H1 (cell line): ENCODE measurements around the gene TLK1. TPM values are rescaled to one million over a fixed set of nuclear protein-coding genes. Genes with fewer than 3 reads are reported as not detected.
A peak's percentile ranks its signal among the peaks of the same experiment; 100 is the strongest.

ENCODE experiments used
- ATF3 ChIP-seq: IDR thresholded peaks from 2 replicates; pipeline ENCODE4 v1.6.1; 2011; ENCODE audit warnings: low read depth, mild to moderate bottlenecking, low read length; ENCODE audit not compliant: insufficient read depth
- CTBP2 ChIP-seq: IDR thresholded peaks from 2 replicates; pipeline ENCODE4 v1.7.0; 2011; ENCODE audit warnings: borderline replicate concordance, mild to moderate bottlenecking, moderate library complexity, mixed read lengths, low read length; ENCODE audit not compliant: insufficient read depth, insufficient read length
- EGR1 ChIP-seq: IDR thresholded peaks from 2 replicates; pipeline ENCODE4 v1.6.1; 2011; ENCODE audit warnings: low read depth, low read length, borderline replicate concordance
- KDM4A ChIP-seq: IDR thresholded peaks from one replicate; pipeline ENCODE4 v1.7.1; 2012; ENCODE audit warnings: low read depth, mild to moderate bottlenecking, moderate library complexity, low read length, inconsistent platforms; ENCODE audit not compliant: severe bottlenecking
- NANOG ChIP-seq: IDR thresholded peaks from 2 replicates; pipeline ENCODE4 v1.6.1; 2011; ENCODE audit warnings: low read length, low read depth, mild to moderate bottlenecking, inconsistent platforms; ENCODE audit not compliant: insufficient read depth, poor library complexity, severe bottlenecking
- POLR2AphosphoS5 ChIP-seq: IDR thresholded peaks from 2 replicates; pipeline ENCODE4 v1.6.1; 2011; ENCODE audit warnings: low read depth, low read length
- POU5F1 ChIP-seq: IDR thresholded peaks from 2 replicates; pipeline ENCODE4 v1.6.1; 2011; ENCODE audit warnings: low read depth, mild to moderate bottlenecking, low read length, moderate library complexity
- SIN3A ChIP-seq, 2 experiments: IDR thresholded peaks in 1 of 2; conservative IDR thresholded peaks in 1 of 2; 2 replicates each; pipeline ENCODE4 v1.6.1; 2011 to 2012; ENCODE audit warnings: low read length in 2 of 2, improper control_type of control experiment in 1 of 2, low read depth in 1 of 2, mild to moderate bottlenecking in 1 of 2
- SP2 ChIP-seq: IDR thresholded peaks from 2 replicates; pipeline ENCODE4 v1.6.1; 2012; ENCODE audit warnings: mild to moderate bottlenecking, low read length, inconsistent platforms
- SUZ12 ChIP-seq: fragments of 200-600 bp; sonication (generic); IDR thresholded peaks from 2 replicates; pipeline ENCODE4 v1.6.1; 2012; ENCODE audit warnings: mild to moderate bottlenecking, inconsistent platforms, low read length, moderate library complexity, mixed read lengths
- TAF7 ChIP-seq: optimal IDR thresholded peaks from 2 replicates; pipeline ENCODE3; 2011; ENCODE audit warnings: low read depth, mild to moderate bottlenecking, inconsistent platforms, low read length, moderate library complexity, borderline replicate concordance
- TEAD4 ChIP-seq: IDR thresholded peaks from 2 replicates; pipeline ENCODE4 v1.6.1; 2012; ENCODE audit warnings: low read depth, low read length, inconsistent platforms, mixed read lengths
- polyA plus RNA-seq, 7 experiments: library from polyadenylated mRNA; depleted of rRNA in 3 of 7; stranded (reverse) in 5 of 7; unstranded in 2 of 7; fragments of >200 nt in 5 of 7; fragments of 200-250 nt in 2 of 7; gene quantifications; 1 replicate in 5 of 7; 2 replicates in 1 of 7; 4 replicates in 1 of 7; pipeline versions ENCODE4 v1.2.1 to v1.2.3, GENCODE V29; 2011 to 2013; ENCODE audit warnings: missing spikeins in 2 of 7, mixed read lengths in 2 of 7
- total RNA-seq: library from RNA; stranded (reverse); fragmentation: NEBNext Ultra II Directional; extraction: Animal tissue kit (Norgen Biotek cat#: 25700); gene quantifications from 2 replicates; pipeline ENCODE4 v1.2.1, GENCODE V29; 2021

Gene TLK1
- total and polyA plus RNA-seq, 2 of the 8 experiments (the other 6 are each of a cell fraction or from before 2014, with no cell fraction given): 11.2 to 102 TPM

GRCh38 chr2:170973492-170974303, 187.0 kb downstream of the TLK1 start (continued):
- no peak for TF ChIP-seq SP2
- TF ChIP-seq ATF3: no peak
- peak; percentile 58; the same call in 1 of the 2 replicates for TF ChIP-seq POLR2AphosphoS5
- TF ChIP-seq POU5F1: no peak
- TF ChIP-seq TEAD4: no peak
- peak; percentile 53 for TF ChIP-seq KDM4A
- no peak for TF ChIP-seq NANOG
- peak; percentile 67; the same call in 1 of the 2 replicates for TF ChIP-seq EGR1
- TF ChIP-seq TAF7: peak; percentile 48
- TF ChIP-seq SIN3A (conservative IDR thresholded peaks at IDR 0.05 in 1 of 2, IDR thresholded peaks at IDR 0.05 in 1 of 2; ENCODE audit: low read depth in 1 of 2, low read length in 2 of 2): 0 out of 4 replicates have a peak, but pooled peaks of 1 of the 2 experiments have one; percentile 37
- TF ChIP-seq CTBP2: no peak
- TF ChIP-seq SUZ12: no peak
- TF ChIP-seq, all 59 proteins: peak for 18
